Measurements from ENCODE around the gene CNRIP1.
A peak's percentile ranks its signal among the peaks of the same experiment; 100 is the strongest.
"Not testable (repeated sequence)": the region's sequence is repeated elsewhere in the genome, so short reads cannot be mapped to it uniquely, and the experiment has no call there.

CNRIP1 gene

GRCh38 chr2:68317971-68318913, 1.5 kb downstream of the CNRIP1 start:
- TF ChIP-seq POLR2A (IDR thresholded peaks at IDR 0.05; ENCODE audit: extremely low read depth, insufficient read length) (no peak), MYC (IDR thresholded peaks at IDR 0.05; ENCODE audit: low read depth, low read length) (no peak), CTCF (IDR thresholded peaks at IDR 0.05; ENCODE audit: low read depth, low read length) (no peak), MAX (IDR thresholded peaks at IDR 0.05; ENCODE audit: low read depth, low read length) (no peak)
- no peak for DNase-seq (ENCODE audit: low read depth)
- H3K4me3 ChIP-seq (ENCODE audit: low read depth, low read length), result no peak overlapping the region

GRCh38 chr2:68316111-68316510, 3.6 kb downstream of the CNRIP1 start:
- TF ChIP-seq POLR2A (IDR thresholded peaks at IDR 0.05; ENCODE audit: extremely low read depth, insufficient read length) (no peak), MAX (IDR thresholded peaks at IDR 0.05; ENCODE audit: low read depth, low read length) (no peak), MYC (IDR thresholded peaks at IDR 0.05; ENCODE audit: low read depth, low read length) (no peak), CTCF (IDR thresholded peaks at IDR 0.05; ENCODE audit: low read depth, low read length) (no peak)
- H3K4me3 ChIP-seq (ENCODE audit: low read depth, low read length), result no peak overlapping the region
- DNase-seq (ENCODE audit: low read depth), result peak; percentile 27

- no peak overlapping the region for H3K4me3 ChIP-seq (ENCODE audit: low read depth, low read length)
- DNase-seq (ENCODE audit: low read depth), result no peak
- no peak for TF ChIP-seq MAX (IDR thresholded peaks at IDR 0.05; ENCODE audit: low read depth, low read length)
- no peak for TF ChIP-seq POLR2A (IDR thresholded peaks at IDR 0.05; ENCODE audit: extremely low read depth, insufficient read length)
- TF ChIP-seq CTCF (IDR thresholded peaks at IDR 0.05; ENCODE audit: low read depth, low read length), result no peak
- TF ChIP-seq MYC (IDR thresholded peaks at IDR 0.05; ENCODE audit: low read depth, low read length), result no peak
These were observed 8.7 kb downstream of the CNRIP1 start for GRCh38 chr2:68311033-68311432.

- no peak for TF ChIP-seq POLR2A (IDR thresholded peaks at IDR 0.05; ENCODE audit: extremely low read depth, insufficient read length)
- no peak for TF ChIP-seq MAX (IDR thresholded peaks at IDR 0.05; ENCODE audit: low read depth, low read length)
- TF ChIP-seq CTCF (IDR thresholded peaks at IDR 0.05; ENCODE audit: low read depth, low read length), result no peak
- TF ChIP-seq MYC (IDR thresholded peaks at IDR 0.05; ENCODE audit: low read depth, low read length), result no peak
These were observed 10.3 kb downstream of the CNRIP1 start for GRCh38 chr2:68309426-68309825.

GRCh38 chr2:68303902-68304272, 15.9 kb downstream of the CNRIP1 start:
- not testable (repeated sequence) for H3K4me3 ChIP-seq (ENCODE audit: low read depth, low read length); DNase-seq (ENCODE audit: low read depth)

More at GRCh38 chr2:68309426-68309825, 10.3 kb downstream of the CNRIP1 start:
- no peak for DNase-seq (ENCODE audit: low read depth)
- no peak overlapping the region for H3K4me3 ChIP-seq (ENCODE audit: low read depth, low read length)

GRCh38 chr2:68303033-68303901, 16.5 kb downstream of the CNRIP1 start:
- TF ChIP-seq POLR2A (IDR thresholded peaks at IDR 0.05; ENCODE audit: extremely low read depth, insufficient read length) (no peak), MAX (IDR thresholded peaks at IDR 0.05; ENCODE audit: low read depth, low read length) (no peak), MYC (IDR thresholded peaks at IDR 0.05; ENCODE audit: low read depth, low read length) (no peak), CTCF (IDR thresholded peaks at IDR 0.05; ENCODE audit: low read depth, low read length) (no peak)
- DNase-seq (ENCODE audit: low read depth), result no peak

More at GRCh38 chr2:68303033-68303901, 16.5 kb downstream of the CNRIP1 start:
- H3K4me3 ChIP-seq (ENCODE audit: low read depth, low read length), result no peak overlapping the region

All from NB4 (cell line).